SK-N-SH treated with all-trans-retinoic acid at 6 μM for 48 hours (cell line): ENCODE results near the gene NCSTN.

ENCODE experiments used
- POU6F1 ChIP-seq: fragments of 250-450 bp; sonication (Bioruptor Pico); IDR thresholded peaks from 2 replicates; pipeline ENCODE4 v1.8.0; 2021; ENCODE audit warnings: low read depth, mild to moderate bottlenecking, moderate library complexity, borderline replicate concordance
- ZFP3 ChIP-seq: fragments of 250-450 bp; sonication (Bioruptor Pico); IDR thresholded peaks from 2 replicates; pipeline ENCODE4 v1.5.0; 2020; ENCODE audit warnings: mild to moderate bottlenecking, moderate library complexity

GRCh38 chr1:160394673-160395072 lies 51.5 kb downstream of the NCSTN start:
- no peak for TF ChIP-seq POU6F1
- no peak for TF ChIP-seq ZFP3 (CRISPR knock-in tag)
